ENCODE data around the gene F2RL3. TPM values are rescaled to one million over a fixed set of nuclear protein-coding genes. Genes with fewer than 3 reads are reported as not detected.

Gene F2RL3
- polyA plus RNA-seq (ENCODE audit: insufficient read length in 3 of 3): 1 to 10 TPM in 2 of 3 donors, under 1 TPM in 1; 0.95 to 1.4 (median 1.1) TPM
- long read RNA-seq, donor 1, partial matches to known transcripts: 0 of 2 reads
- long read RNA-seq, donor 1, other reads (novel, unspliced or antisense): 0 of 2 reads
- long read RNA-seq, donor 2, partial matches to known transcripts: 0 of 1 reads
- long read RNA-seq, donor 2, other reads (novel, unspliced or antisense): 0 of 1 reads
- long read RNA-seq, donor 3: 0 reads
- long read RNA-seq, donor 4, partial matches to known transcripts: 0 of 1 reads
- long read RNA-seq, donor 4, other reads (novel, unspliced or antisense): 0 of 1 reads
- long read RNA-seq, donor 5: 0 reads
- long read RNA-seq, donor 6: 0 reads
- long read RNA-seq, donor 7, partial matches to known transcripts: 0 of 1 reads
- long read RNA-seq, donor 7, other reads (novel, unspliced or antisense): 0 of 1 reads
- long read RNA-seq, donor 8: 0 reads
- long read RNA-seq, donor 9: 0 reads
- long read RNA-seq, donor 10, partial matches to known transcripts: 0 of 2 reads
- long read RNA-seq, donor 10, other reads (novel, unspliced or antisense): 0 of 2 reads
- long read RNA-seq, donor 11: 0 reads
- long read RNA-seq, donor 12, partial matches to known transcripts: 0 of 1 reads
- long read RNA-seq, donor 12, other reads (novel, unspliced or antisense): 0 of 1 reads
- long read RNA-seq, donor 13: 0 reads
- long read RNA-seq, donor 14: 0 reads
- long read RNA-seq, donor 15: 0 reads
- long read RNA-seq, donor 16: 0 reads

GRCh38 chr19:16888629-16889365, at the start of gene F2RL3:
F2RL3 (plus strand) TSS chr19:16888999; CDS start chr19:16889190, 191 bp downstream.
- no peak for DNase-seq

- DNase-seq: no peak
Observed at GRCh38 chr19:16841391-16841926, 47.3 kb upstream of the F2RL3 start.

GRCh38 chr19:16846901-16847300, 41.9 kb upstream of the F2RL3 start:
- DNase-seq: no peak

- DNase-seq: no peak
Observed at GRCh38 chr19:16847430-16847829, 41.4 kb upstream of the F2RL3 start.

GRCh38 chr19:16849168-16849567, 39.6 kb upstream of the F2RL3 start:
- DNase-seq: no peak

GRCh38 chr19:16850133-16850532, 38.7 kb upstream of the F2RL3 start:
- DNase-seq: no peak

- DNase-seq: no peak
Observed at GRCh38 chr19:16851031-16851712, 37.6 kb upstream of the F2RL3 start.

- no peak for DNase-seq
Observed at GRCh38 chr19:16853066-16853465, 35.7 kb upstream of the F2RL3 start.

GRCh38 chr19:16856091-16856490, 32.7 kb upstream of the F2RL3 start:
- DNase-seq: no peak

- DNase-seq: no peak
Observed at GRCh38 chr19:16859626-16860025, 29.2 kb upstream of the F2RL3 start.

- no peak for DNase-seq
Observed at GRCh38 chr19:16860118-16860517, 28.7 kb upstream of the F2RL3 start.

- DNase-seq: no peak
Observed at GRCh38 chr19:16861011-16861410, 27.8 kb upstream of the F2RL3 start.

- no peak for DNase-seq
Observed at GRCh38 chr19:16861834-16862233, 27.0 kb upstream of the F2RL3 start.

GRCh38 chr19:16862826-16863415, 25.9 kb upstream of the F2RL3 start:
- DNase-seq: no peak

- DNase-seq: no peak
Observed at GRCh38 chr19:16867211-16867610, 21.6 kb upstream of the F2RL3 start.

- no peak for DNase-seq
Observed at GRCh38 chr19:16868423-16869130, 20.2 kb upstream of the F2RL3 start.

- no peak for DNase-seq
Observed at GRCh38 chr19:16869331-16869972, 19.3 kb upstream of the F2RL3 start.

- DNase-seq: no peak
Observed at GRCh38 chr19:16871871-16872270, 16.9 kb upstream of the F2RL3 start.

GRCh38 chr19:16872728-16873127, 16.1 kb upstream of the F2RL3 start:
- DNase-seq: no peak

- no peak for DNase-seq
Observed at GRCh38 chr19:16873594-16873993, 15.2 kb upstream of the F2RL3 start.
